Measurements from ENCODE around the gene PHC3. TPM values are rescaled to one million over a fixed set of nuclear protein-coding genes. Genes with fewer than 3 reads are reported as not detected.

The PHC3 gene
- total and polyA plus RNA-seq, 9 donors = 11.0 to 19.2 (median 15.3) TPM

DNA sequence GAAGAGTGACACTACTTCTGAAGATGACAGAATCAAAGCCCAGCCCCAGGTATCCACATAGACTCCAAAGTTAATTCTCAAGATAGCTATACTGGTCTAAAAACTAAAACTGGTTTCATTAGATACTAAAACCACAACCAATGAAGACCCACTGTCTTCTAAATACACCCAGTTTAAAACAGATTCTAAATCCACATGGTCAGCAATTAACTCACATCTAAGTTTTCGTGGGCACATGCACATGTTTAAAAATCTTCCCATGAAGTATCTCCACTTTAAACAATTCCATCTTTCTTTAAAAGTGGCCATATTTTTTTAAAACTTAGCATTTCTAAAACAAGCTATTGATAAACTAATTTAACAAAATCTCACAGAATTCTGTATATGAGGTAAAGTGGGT lies 80.6 kb downstream of the PHC3 start:
- DNase-seq = no peak
- Histone ChIP-seq H3K9me3 (replicated peaks; ENCODE audit: control insufficient read depth, low read depth, low read length) (no peaks in the 10 kb centered on the region), H3K36me3 (ENCODE audit: control insufficient read depth, insufficient read depth, low read length) (peaks cover 25% of the 10 kb centered on the region), H3K27me3 (ENCODE audit: control insufficient read depth, insufficient read depth, low read length) (no peaks in the 10 kb centered on the region), H3K27ac (ENCODE audit: low read length) (no peak overlapping the region), H3K4me1 (ENCODE audit: control insufficient read depth, insufficient read depth, low read length) (no peaks in the 10 kb centered on the region), H3K4me3 (ENCODE audit: low read length) (no peak overlapping the region)
- 83% methylated on average over 1 of the region's 1 CpG for WGBS (ENCODE audit: insufficient coverage)

DNA sequence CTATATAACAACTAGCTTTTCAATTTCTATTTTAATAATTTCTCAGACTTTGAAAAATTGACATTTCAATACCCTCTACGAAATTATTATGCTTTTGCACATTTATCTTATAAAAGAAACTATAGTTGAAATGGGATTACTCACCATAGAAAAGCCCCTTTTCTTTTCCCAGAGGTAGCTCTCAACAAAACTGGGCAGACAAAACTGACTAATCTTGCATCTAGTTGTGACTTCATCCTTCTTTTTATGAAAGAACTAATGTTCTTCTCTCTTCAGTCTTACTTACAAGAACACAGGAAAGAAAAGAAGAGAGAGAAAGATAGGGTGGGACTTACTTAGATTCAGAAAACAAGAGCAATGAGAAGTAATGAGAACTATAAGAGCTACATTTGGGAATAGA lies 82.8 kb downstream of the PHC3 start:
- Histone ChIP-seq H3K36me3 (ENCODE audit: control insufficient read depth, insufficient read depth, low read length) (peaks cover 24% of the 10 kb centered on the region), H3K4me1 (ENCODE audit: control insufficient read depth, insufficient read depth, low read length) (no peaks in the 10 kb centered on the region), H3K9me3 (replicated peaks; ENCODE audit: control insufficient read depth, low read depth, low read length) (no peaks in the 10 kb centered on the region), H3K4me3 (ENCODE audit: low read length) (no peak overlapping the region), H3K27me3 (ENCODE audit: control insufficient read depth, insufficient read depth, low read length) (no peaks in the 10 kb centered on the region), H3K27ac (ENCODE audit: low read length) (no peak overlapping the region)
- DNase-seq = no peak
- WGBS (ENCODE audit: insufficient coverage) = no CpG with 5 or more reads among the region's 1 CpG

DNA sequence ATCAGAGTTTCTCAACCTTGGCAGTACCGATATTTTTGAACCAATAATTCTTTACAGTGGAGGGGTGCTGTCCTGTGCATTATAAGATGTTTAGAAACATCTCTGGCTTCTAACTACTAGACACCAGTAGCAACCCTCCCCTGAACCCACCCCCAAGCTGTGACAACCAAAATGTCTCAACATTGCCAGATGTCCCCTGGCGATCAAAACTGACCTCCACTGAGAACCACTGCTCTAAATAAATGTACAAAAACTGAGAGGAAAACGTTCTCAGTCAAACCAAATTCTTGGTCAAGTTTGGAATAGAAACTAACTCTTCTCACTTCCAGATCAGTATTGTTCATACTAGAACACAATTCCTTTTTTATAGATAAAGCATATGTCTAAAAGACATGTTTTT lies 85.2 kb downstream of the PHC3 start:
- DNase-seq = no peak
- WGBS (ENCODE audit: insufficient coverage) = 100% methylated on average over 1 of the region's 3 CpGs
- no peak overlapping the region for H3K27ac ChIP-seq (ENCODE audit: low read length)
- no peak overlapping the region for H3K4me3 ChIP-seq (ENCODE audit: low read length)
- no peaks in the 10 kb centered on the region for H3K27me3 ChIP-seq (ENCODE audit: control insufficient read depth, insufficient read depth, low read length)
- H3K4me1 ChIP-seq (ENCODE audit: control insufficient read depth, insufficient read depth, low read length) = no peaks in the 10 kb centered on the region
- no peaks in the 10 kb centered on the region for H3K9me3 ChIP-seq (replicated peaks; ENCODE audit: control insufficient read depth, low read depth, low read length)
- H3K36me3 ChIP-seq (ENCODE audit: control insufficient read depth, insufficient read depth, low read length) = peaks cover 17% of the 10 kb centered on the region

DNA sequence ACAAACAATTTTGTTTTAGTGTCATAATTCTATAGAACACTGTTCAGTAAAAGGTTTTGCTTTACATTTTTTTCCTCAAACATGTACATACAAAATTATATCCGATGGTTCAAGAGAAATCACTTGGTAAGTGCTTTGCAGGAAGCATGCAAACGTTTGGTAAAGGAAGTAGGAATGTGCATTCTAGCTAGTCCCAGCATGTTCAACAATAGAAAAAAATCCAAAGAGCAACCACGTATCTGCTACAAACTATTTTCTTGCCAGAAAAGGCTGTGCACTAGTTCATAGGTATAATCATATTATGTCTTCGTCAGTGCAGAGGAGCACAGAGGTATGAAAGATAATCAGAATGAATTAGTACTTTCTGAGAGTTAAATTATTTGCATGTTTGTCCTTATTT lies 85.8 kb downstream of the PHC3 start:
- Histone ChIP-seq H3K4me3 (ENCODE audit: low read length) (no peak overlapping the region), H3K27me3 (ENCODE audit: control insufficient read depth, insufficient read depth, low read length) (no peaks in the 10 kb centered on the region), H3K27ac (ENCODE audit: low read length) (no peak overlapping the region), H3K4me1 (ENCODE audit: control insufficient read depth, insufficient read depth, low read length) (no peaks in the 10 kb centered on the region), H3K36me3 (ENCODE audit: control insufficient read depth, insufficient read depth, low read length) (peaks cover 16% of the 10 kb centered on the region), H3K9me3 (replicated peaks; ENCODE audit: control insufficient read depth, low read depth, low read length) (no peaks in the 10 kb centered on the region)
- WGBS (ENCODE audit: insufficient coverage) = no CpG with 5 or more reads among the region's 4 CpGs
- no peak for DNase-seq

DNA sequence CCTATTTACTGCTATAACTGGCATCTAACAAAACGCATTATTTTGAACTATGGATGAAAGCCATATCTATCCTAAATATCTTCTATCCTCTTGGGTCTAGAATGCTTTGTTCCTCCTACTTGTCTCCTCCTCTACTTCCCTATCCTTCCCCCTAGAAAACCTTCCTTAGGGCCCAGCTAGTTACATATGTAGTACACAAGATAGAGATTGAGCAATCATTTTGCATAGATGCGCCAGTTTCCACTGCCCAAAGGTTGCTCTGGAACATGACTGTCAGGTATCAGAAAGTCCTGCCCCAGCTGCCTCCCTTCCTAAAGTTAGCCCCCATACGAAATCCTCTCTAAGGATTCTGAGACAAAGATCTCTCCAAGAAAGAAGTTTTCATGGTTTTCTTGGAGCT lies 88.6 kb downstream of the PHC3 start:
- H3K9me3 ChIP-seq (replicated peaks; ENCODE audit: control insufficient read depth, low read depth, low read length) = no peaks in the 10 kb centered on the region
- no peaks in the 10 kb centered on the region for H3K4me1 ChIP-seq (ENCODE audit: control insufficient read depth, insufficient read depth, low read length)
- no CpG with 5 or more reads among the region's 3 CpGs for WGBS (ENCODE audit: insufficient coverage)
- H3K4me3 ChIP-seq (ENCODE audit: low read length) = no peak overlapping the region
- H3K36me3 ChIP-seq (ENCODE audit: control insufficient read depth, insufficient read depth, low read length) = peaks cover 12% of the 10 kb centered on the region
- H3K27ac ChIP-seq (ENCODE audit: low read length) = no peak overlapping the region
- no peaks in the 10 kb centered on the region for H3K27me3 ChIP-seq (ENCODE audit: control insufficient read depth, insufficient read depth, low read length)
- no peak for DNase-seq

DNA sequence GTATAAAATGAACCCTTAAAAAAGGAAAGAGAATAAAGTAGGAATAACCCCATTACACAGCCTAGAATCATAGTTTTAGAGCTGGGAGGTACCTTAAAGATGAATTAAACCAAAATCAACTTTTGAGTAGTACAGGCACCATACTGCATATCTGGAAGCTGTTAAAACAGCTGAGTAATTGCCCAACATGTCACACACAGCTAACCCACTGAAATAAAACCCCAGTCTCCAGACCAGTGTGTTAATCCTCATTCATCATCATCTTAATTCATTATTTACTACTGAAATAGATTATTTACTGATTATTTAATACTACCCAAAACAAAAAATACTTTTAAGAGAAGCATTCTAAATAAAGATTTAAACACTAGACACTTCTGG lies 90.9 kb downstream of the PHC3 start:
- no peak for DNase-seq
- Histone ChIP-seq H3K9me3 (replicated peaks; ENCODE audit: control insufficient read depth, low read depth, low read length) (no peaks in the 10 kb centered on the region), H3K27me3 (ENCODE audit: control insufficient read depth, insufficient read depth, low read length) (no peaks in the 10 kb centered on the region), H3K27ac (ENCODE audit: low read length) (no peak overlapping the region), H3K4me3 (ENCODE audit: low read length) (no peak overlapping the region), H3K36me3 (ENCODE audit: control insufficient read depth, insufficient read depth, low read length) (peaks cover 11% of the 10 kb centered on the region), H3K4me1 (ENCODE audit: control insufficient read depth, insufficient read depth, low read length) (no peaks in the 10 kb centered on the region)

DNA sequence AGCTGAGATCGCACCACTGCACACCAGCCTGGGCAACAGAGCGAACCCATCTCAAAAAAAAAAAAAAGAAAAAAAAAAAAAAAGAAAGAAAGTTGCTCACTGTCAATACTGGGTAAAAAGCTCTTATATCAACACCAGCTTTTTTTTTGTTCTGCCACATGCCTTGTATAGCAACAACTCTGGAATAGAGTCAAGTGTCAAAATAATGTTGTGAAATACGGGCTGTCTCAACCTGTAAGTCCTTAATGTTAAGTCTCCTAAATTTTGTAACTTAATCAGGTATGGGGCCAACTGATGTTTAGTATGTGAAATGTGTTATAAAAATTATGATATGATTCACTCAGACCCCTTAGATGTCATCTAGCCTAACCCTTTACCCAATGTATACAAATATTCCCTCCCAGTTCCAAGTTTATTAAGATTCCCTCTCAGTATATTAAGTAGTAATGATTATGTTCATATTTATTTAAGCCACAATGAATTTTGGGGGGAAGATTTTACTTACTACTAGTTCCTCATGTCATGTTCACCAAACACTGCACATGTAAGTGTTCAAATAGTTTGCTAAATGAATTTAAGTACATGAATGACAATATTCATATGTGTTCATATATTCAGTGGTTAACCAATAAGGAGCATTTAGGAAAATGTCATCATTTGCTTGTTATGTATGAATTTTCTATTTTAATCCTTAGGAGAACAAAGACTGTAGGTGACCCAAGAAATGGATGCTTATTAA lies 91.5 kb downstream of the PHC3 start:
- no CpG with 5 or more reads among the region's 3 CpGs for WGBS (ENCODE audit: insufficient coverage)
- no peaks in the 10 kb centered on the region for H3K27me3 ChIP-seq (ENCODE audit: control insufficient read depth, insufficient read depth, low read length)

DNA sequence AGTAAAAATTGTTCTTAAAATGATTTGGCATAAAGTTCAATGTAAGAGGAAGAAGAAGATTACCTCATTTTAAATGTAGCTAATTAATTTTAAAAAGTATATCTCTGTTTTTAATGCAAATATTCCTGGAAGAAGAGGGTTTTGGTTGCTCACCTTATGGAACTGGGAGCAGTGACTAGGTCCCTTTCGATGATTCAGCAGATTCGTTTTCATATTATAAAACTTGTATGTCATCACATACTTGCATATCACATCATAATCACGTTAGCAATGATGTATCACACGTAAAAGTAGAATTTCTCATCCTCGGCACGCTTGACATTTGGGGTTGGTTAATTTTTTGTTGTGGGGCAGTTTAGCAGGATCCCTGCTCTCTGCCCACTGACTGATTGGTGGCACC lies 96.1 kb downstream of the PHC3 start:
- no CpG with 5 or more reads among the region's 6 CpGs for WGBS (ENCODE audit: insufficient coverage)
- no peak for DNase-seq

More for the DNA sequence above, 91.5 kb downstream of the PHC3 start:
- no peak for DNase-seq
- no peak overlapping the region for H3K27ac ChIP-seq (ENCODE audit: low read length)
- no peaks in the 10 kb centered on the region for H3K4me1 ChIP-seq (ENCODE audit: control insufficient read depth, insufficient read depth, low read length)
- no peaks in the 10 kb centered on the region for H3K9me3 ChIP-seq (replicated peaks; ENCODE audit: control insufficient read depth, low read depth, low read length)
- no peak overlapping the region for H3K4me3 ChIP-seq (ENCODE audit: low read length)
- peaks cover 11% of the 10 kb centered on the region for H3K36me3 ChIP-seq (ENCODE audit: control insufficient read depth, insufficient read depth, low read length)

DNA sequence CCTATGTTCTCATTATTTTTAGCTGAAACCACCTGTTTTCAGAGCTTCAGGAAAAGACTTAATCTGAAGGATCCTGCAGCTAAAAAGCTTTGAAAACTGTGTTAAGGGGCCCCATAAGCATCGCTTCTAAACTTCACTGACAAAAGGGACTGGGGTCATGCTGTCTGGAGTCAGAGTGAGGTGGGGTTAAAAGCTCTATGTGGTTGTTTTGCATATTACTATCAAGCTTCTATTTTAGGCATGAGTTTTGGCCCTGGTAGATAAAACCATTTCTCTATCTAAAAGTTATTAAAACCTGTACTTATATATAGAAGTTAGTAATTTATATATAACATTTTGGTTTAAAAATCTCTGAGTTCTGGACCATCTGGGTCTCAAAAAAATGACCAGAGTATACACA lies 98.2 kb downstream of the PHC3 start:
- Histone ChIP-seq H3K4me1 (ENCODE audit: control insufficient read depth, insufficient read depth, low read length) (no peaks in the 10 kb centered on the region), H3K9me3 (replicated peaks; ENCODE audit: control insufficient read depth, low read depth, low read length) (no peaks in the 10 kb centered on the region), H3K27ac (ENCODE audit: low read length) (no peak overlapping the region), H3K4me3 (ENCODE audit: low read length) (no peak overlapping the region), H3K27me3 (ENCODE audit: control insufficient read depth, insufficient read depth, low read length) (no peaks in the 10 kb centered on the region), H3K36me3 (ENCODE audit: control insufficient read depth, insufficient read depth, low read length) (peaks cover 6% of the 10 kb centered on the region)
- DNase-seq = no peak
- WGBS (ENCODE audit: insufficient coverage) = no CpG with 5 or more reads among the region's 1 CpG

More for the DNA sequence above, 96.1 kb downstream of the PHC3 start:
- H3K4me3 ChIP-seq (ENCODE audit: low read length) = no peak overlapping the region
- H3K27ac ChIP-seq (ENCODE audit: low read length) = no peak overlapping the region
- H3K9me3 ChIP-seq (replicated peaks; ENCODE audit: control insufficient read depth, low read depth, low read length) = no peaks in the 10 kb centered on the region
- no peaks in the 10 kb centered on the region for H3K4me1 ChIP-seq (ENCODE audit: control insufficient read depth, insufficient read depth, low read length)
- H3K36me3 ChIP-seq (ENCODE audit: control insufficient read depth, insufficient read depth, low read length) = peaks cover 6% of the 10 kb centered on the region
- no peaks in the 10 kb centered on the region for H3K27me3 ChIP-seq (ENCODE audit: control insufficient read depth, insufficient read depth, low read length)

DNA sequence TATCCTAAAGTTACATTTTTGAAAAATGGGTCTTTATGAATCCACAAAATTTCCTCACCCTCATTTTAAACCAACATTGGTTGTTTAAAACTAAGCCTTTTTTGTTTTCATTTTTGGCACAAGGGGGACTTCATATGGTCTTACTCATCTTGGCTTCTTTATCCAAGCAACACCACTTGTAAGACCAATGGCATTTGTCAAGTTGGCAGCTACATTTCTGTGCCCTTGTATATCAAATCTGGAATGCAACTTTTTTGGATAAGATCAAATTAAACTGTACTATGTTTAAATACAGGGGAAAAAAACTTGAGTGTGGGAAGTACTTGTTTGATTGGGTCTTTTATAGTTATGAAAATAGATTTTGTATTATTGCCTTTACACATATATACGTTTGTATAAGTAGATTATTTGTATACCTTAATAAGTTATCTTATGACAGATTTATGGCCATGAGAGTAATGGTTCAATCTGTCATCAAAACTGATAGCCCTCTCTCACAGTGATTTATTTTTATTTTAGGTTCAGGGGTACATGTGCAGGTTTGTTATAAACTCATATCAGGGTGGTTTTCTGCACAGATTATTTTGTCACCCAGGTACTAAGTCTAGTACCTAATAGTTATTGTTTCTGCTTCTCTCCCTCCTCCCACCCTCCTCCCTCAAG lies 100.3 kb downstream of the PHC3 start:
- H3K27me3 ChIP-seq (ENCODE audit: control insufficient read depth, insufficient read depth, low read length) = no peaks in the 10 kb centered on the region
- H3K4me3 ChIP-seq (ENCODE audit: low read length) = no peak overlapping the region
- WGBS (ENCODE audit: insufficient coverage) = no CpG with 5 or more reads among the region's 1 CpG
- H3K36me3 ChIP-seq (ENCODE audit: control insufficient read depth, insufficient read depth, low read length) = peaks cover 1% of the 10 kb centered on the region
- no peaks in the 10 kb centered on the region for H3K9me3 ChIP-seq (replicated peaks; ENCODE audit: control insufficient read depth, low read depth, low read length)
- peak; percentile 44 for DNase-seq
- H3K4me1 ChIP-seq (ENCODE audit: control insufficient read depth, insufficient read depth, low read length) = no peaks in the 10 kb centered on the region
- H3K27ac ChIP-seq (ENCODE audit: low read length) = no peak overlapping the region

All from muscle of leg (tissue), 11 donors.